ENCODE results near the gene GALNT1.

The GALNT1 gene

DNA sequence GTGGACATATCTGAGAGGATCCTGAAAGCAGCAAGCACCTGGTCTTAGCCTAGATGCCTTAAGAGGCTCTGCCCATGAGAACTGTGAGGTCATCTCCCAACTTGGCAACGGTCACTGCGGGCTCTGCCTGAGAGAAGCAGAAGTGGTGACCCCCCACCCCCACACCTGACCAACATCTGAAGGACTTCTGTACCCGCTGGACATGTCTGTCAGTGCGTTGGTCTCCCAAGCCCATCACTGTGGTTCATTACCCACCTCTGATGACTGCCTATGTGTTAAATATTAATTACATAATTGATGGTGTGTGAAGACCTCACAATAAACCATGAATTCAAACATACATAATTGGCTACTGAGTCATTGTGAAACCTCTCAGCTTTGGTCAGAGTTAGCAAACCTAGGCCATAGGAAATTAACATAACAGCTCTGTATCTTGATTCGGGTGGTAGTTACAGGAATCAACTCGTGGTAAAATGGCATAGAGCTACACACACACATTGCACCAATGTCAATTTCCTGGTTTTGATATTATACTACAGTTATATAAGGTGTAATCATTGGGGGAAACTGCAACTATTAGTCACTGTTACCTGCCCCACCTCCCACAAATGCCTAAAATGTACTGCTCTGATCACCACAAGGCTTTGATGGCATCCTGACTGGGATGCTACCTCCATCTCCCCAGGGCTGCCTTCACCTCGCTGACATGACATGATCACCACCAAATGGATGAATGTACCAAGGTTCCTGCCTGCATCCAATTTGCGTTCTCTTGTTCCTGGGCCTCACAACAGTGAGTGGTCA, 4.3 kb upstream of the GALNT1 start:
- DNase-seq (peak; percentile 55 to 81), ATAC-seq (peak; percentile 89)
- H3K9me3 Mint-ChIP-seq: peaks cover 16% of the 10 kb centered on the region in 2 donors
- peak overlapping the region; percentile 18 to 87 for H3K27ac Mint-ChIP-seq
- H3K4me3 Mint-ChIP-seq: peak overlapping the region in 1 of 2 donors; percentile 29
- H3K27me3 Mint-ChIP-seq: peaks cover 17% of the 10 kb centered on the region
- H3K4me1 Mint-ChIP-seq: peaks cover 50% of the 10 kb centered on the region

DNA sequence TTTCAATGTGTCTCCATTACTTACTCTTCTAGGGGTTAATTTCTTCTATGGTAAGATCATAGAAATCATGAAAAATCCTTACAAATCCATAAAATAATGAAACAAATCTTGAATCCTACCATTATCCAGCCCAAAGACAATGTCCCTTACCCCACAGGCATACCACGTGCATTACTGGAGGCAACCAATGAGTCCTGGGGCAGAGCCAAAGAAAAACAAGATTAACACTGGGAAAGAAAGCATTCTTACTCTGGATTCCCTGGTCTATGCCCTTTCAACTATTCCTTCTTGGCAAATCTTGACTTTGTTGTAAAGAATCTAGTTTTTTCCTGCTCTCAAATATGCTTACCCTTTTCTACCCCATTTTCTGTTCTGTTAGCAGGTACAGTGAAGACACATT, 3.1 kb upstream of the GALNT1 start:
- peaks cover 53% of the 10 kb centered on the region for H3K4me1 Mint-ChIP-seq
- peaks cover 17% of the 10 kb centered on the region for H3K27me3 Mint-ChIP-seq
- H3K27ac Mint-ChIP-seq: peak overlapping the region in 1 of 2 donors; percentile 67
- DNase-seq (no peak), ATAC-seq (no peak)
- no peak overlapping the region for H3K4me3 Mint-ChIP-seq
- H3K9me3 Mint-ChIP-seq: peaks cover 16% of the 10 kb centered on the region in 2 donors

DNA sequence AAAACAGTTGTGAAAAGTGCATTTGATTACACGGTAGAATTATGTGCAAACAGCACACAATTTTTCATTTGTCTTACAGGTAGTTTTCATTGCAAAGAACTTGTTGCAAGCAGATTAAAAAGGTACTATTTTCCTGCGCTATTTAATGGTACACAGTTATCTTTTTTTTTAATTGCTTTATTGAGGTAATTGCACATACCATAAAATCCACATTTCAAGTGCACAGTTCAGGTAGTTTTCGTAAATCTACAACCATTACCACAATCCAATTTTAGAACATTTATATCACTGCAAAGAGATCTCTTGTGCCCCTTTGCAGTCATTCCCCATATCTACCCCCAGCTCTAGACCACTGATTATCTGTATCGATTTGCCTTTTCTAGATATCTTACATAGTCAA, 2.6 kb upstream of the GALNT1 start:
- ATAC-seq (no peak), DNase-seq (no peak)
- Mint-ChIP-seq H3K4me1 (peaks cover 52% of the 10 kb centered on the region), H3K9me3 (peaks cover 16% of the 10 kb centered on the region in 2 donors), H3K27ac (peak overlapping the region in 1 of 2 donors; percentile 67), H3K4me3 (no peak overlapping the region), H3K27me3 (peaks cover 17% of the 10 kb centered on the region)

DNA sequence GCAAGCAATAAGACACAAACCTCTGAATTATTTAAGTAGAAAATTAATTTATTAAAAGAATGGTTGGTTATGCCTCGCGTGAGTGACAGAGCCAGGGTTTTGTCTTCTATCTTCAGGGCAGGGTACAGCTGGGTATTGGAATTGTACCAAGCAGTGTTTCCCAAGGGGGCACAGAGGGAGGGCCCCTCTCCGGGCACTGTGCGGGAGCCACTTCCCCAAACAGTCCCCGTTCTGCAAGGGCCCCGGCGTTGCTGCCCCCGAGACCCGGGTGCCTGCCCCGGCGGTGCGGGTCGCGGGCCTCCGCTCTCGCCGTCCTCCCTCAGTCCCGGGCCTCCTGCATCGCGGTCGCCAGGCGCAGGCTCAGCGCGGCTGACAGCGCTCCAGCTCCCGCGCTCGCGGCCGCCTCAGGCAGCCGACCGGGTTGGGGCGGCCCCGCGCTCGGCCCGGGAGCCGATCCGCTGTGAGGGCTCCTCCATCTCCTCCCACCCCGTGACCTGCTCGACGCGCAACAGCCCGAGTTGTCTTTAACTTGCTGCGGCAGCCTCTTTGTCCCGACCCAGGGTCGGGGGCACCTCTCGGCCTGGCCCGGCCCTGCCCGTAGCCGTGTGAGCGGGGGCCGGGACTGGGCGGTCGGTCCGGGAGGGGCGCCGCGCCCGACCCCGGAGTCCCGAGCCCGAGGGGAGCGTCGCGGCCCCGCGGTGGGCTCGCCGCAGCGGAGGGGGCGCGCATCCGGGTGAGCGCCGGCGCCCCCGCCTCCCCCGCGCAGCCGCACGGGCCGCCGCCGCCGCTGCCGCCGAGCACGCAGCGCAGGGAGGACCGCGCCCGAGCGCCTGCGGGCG, 620 bp upstream of the GALNT1 start:
- H3K4me1 Mint-ChIP-seq: peaks cover 52% of the 10 kb centered on the region
- peak overlapping the region in 1 of 2 donors; percentile 83 for H3K27ac Mint-ChIP-seq
- H3K9me3 Mint-ChIP-seq: peaks cover 11 to 19% of the 10 kb centered on the region in 2 donors
- H3K27me3 Mint-ChIP-seq: peaks cover 17% of the 10 kb centered on the region
- peak overlapping the region; percentile 80 to 84 for H3K4me3 Mint-ChIP-seq
- ATAC-seq: peak; percentile 44
- peak; percentile 62 to 66 for DNase-seq

DNA sequence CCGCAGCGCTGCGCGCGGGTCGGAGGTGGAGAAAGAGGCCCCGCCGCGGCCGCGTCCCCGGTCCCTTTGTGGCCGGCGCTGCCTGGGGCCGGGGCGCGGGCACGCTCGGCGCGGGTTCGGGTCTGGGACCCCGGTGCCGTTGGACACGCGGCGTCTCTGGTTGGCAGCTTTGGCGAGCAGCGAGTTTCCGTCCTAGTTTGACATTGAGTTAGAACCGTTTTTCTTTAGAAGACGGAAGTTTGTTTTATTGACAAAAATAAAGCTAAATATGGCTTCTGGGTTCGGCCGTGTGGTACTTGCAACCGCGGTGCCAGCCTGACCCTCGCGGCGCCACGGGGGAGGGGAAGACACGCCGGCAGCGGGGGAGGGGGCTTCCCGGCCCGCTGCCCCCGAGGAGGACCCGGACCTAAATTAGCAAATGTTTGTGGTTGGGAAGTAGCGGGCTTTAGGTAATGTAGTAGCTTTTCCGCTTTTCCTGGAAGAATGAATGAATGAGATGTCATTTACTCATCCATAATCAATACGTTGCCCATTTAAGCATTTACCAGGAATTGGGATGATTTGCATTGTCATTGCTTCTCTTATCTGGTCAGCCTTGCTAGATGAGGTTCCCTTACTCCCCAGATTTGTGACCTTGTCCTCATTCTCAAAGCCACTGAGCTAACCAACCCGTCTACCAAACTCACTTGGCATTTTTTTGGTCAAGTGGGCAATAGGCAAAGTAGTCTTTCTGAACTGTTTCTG, 530 bp downstream of the GALNT1 start:
- ATAC-seq: no peak
- H3K27me3 Mint-ChIP-seq: peaks cover 17% of the 10 kb centered on the region
- H3K27ac Mint-ChIP-seq: peak overlapping the region in 1 of 2 donors; percentile 82
- peak in 1 of 2 donors; percentile 23 for DNase-seq
- H3K4me3 Mint-ChIP-seq: peak overlapping the region; percentile 76 to 78
- peaks cover 41% of the 10 kb centered on the region for H3K4me1 Mint-ChIP-seq
- H3K9me3 Mint-ChIP-seq: peaks cover 0 to 11% of the 10 kb centered on the region in 2 donors

DNA sequence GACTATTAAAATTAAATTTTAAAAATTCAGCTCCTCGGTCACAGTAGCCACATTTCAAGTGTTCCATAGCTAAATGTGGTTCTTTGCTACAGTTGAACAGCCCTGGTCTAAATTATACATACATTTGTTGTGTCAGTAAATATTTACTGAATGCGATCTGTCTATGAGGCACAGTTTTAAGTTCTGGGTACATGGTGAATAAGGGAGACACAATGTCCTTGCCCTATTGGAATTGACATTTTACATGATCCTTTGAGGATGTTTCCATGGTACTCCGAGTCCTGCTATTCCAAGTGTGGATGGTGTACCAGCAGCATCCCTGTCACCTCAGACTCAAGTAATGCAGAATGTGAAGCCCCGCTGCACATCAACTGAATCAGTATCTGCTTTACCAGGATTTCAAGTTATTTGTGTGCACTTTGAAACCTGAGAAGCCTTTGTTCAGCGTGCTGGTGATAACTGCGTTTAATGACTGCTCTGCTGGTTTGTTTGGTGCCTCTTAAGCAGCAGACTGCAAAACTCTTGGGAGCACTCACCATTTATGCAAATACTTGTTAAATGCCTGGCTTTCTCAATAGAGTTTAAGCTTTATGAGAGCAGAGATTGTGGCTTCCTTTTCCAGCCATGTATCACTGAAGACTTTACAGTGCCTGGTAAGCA, 1.5 kb downstream of the GALNT1 start:
- Mint-ChIP-seq H3K27ac (no peak overlapping the region), H3K9me3 (peaks cover under 1 to 11% of the 10 kb centered on the region in 2 donors), H3K4me1 (peaks cover 36% of the 10 kb centered on the region), H3K27me3 (peaks cover 17% of the 10 kb centered on the region), H3K4me3 (peak overlapping the region; percentile 15 to 78)
- ATAC-seq: no peak
- no peak for DNase-seq

DNA sequence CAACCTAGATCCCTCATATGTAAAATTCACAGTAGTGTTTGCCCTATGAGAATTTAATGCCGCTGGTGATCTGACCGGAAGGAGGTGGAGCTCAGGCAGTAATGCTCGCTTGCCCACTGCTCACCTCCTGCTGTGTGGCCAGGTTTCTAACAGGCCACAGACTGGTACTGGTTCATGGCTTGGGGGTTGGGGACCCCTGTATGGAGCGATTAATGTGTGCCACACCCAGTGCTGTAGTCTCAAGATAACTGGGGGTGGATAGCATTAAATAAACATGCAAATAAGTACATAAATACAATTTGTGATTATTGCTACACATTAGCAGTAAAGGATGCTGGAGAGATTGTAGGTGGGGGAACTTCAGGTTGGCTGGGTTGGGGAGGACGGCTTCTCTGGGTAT, 3.2 kb downstream of the GALNT1 start:
- Mint-ChIP-seq H3K4me1 (peaks cover 33% of the 10 kb centered on the region), H3K9me3 (peaks cover 9 to 19% of the 10 kb centered on the region in 2 donors), H3K27ac (no peak overlapping the region), H3K27me3 (peaks cover 3% of the 10 kb centered on the region), H3K4me3 (no peak overlapping the region)
- DNase-seq (no peak), ATAC-seq (no peak)

DNA sequence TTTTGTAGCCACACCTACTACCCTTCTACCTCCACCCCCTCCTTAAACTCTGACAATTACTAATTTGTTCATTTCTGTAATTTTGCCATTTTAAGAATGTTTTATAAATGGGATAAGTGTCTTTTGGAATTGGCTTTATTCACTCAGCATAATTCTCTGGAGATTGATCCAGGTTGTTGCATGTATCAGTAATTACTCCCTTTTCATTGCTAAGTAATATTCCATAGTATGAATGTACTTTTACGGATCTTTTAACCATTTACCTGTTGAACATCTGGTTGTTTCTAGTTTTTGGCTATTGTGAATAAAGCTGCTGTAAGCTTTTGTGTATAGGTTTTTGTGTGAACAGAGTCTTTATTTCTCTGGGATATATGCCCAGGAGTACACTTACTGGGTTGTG, 4.1 kb downstream of the GALNT1 start:
- DNase-seq (no peak), ATAC-seq (no peak)
- no peak overlapping the region for H3K4me3 Mint-ChIP-seq
- H3K4me1 Mint-ChIP-seq: peaks cover 33% of the 10 kb centered on the region
- peaks cover 9 to 19% of the 10 kb centered on the region in 2 donors for H3K9me3 Mint-ChIP-seq
- H3K27ac Mint-ChIP-seq: no peak overlapping the region
- no peaks in the 10 kb centered on the region for H3K27me3 Mint-ChIP-seq

DNA sequence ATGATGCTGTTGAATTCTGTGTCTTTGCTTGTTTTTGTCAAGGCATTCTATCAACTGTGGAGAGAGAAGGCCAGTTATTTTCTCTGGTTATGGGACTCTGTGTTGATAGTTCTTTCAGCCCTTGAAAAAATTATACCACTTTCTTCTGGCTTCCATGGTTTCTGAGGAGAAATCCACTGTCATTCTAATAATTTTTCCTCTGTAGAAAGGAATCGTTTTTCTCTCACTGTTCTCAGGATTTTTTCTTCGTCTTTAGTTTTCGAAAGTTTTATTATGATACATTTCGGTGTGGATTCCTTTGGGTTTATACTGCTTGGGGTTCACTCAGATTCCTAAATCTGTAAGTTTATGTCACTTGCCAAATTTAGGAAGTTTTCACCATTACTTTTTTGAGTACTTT, 6.6 kb downstream of the GALNT1 start:
- Mint-ChIP-seq H3K27me3 (no peaks in the 10 kb centered on the region), H3K9me3 (peaks cover 9 to 19% of the 10 kb centered on the region in 2 donors), H3K4me3 (no peak overlapping the region), H3K27ac (no peak overlapping the region), H3K4me1 (peaks cover 24% of the 10 kb centered on the region)
- DNase-seq: no peak
- no peak for ATAC-seq

DNA sequence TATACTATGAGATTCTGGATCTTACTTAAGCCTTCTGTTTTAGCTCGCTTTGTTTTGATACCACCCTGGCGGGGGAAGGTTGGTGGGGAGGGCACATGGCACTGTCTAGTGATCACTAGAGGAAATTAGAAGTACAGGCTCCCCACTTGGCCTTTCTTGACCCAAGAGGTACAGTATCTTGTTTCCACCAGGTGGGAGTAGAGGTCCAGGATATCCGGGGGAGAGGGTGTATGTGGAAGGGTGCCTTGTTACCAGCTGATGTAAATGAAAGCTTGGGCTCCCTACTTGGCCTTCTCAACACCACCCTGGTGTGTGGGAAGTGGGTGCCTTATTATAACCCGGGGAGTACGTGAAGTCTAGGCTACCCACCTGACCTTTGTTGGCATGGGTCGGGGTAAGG, 7.5 kb downstream of the GALNT1 start:
- ATAC-seq (peak; percentile 80), DNase-seq (peak in 1 of 2 donors; percentile 48)
- H3K27me3 Mint-ChIP-seq: no peaks in the 10 kb centered on the region
- H3K9me3 Mint-ChIP-seq: peaks cover 9 to 19% of the 10 kb centered on the region in 2 donors
- H3K4me3 Mint-ChIP-seq: no peak overlapping the region
- peaks cover 18% of the 10 kb centered on the region for H3K4me1 Mint-ChIP-seq
- no peak overlapping the region for H3K27ac Mint-ChIP-seq

DNA sequence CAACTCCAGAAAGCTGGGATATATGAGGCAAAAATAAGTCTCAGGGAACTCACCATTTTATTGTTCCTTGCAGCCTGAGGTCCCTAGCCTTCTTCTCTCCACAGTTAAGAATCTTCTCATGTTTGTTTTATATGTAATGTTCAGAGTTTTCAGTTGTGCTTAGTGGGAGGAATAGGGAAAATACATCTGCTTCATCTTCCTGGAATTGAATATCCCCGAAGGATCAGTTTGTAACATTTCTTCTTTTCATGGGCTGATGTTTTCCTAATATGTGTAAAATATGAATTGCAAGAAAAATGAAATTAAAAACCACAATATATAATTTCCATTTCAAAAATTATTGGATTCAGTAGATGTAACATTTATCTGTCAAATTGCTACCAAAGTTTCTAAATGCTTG, 8.0 kb downstream of the GALNT1 start:
- Mint-ChIP-seq H3K4me1 (peaks cover 19% of the 10 kb centered on the region), H3K9me3 (peaks cover 9 to 14% of the 10 kb centered on the region in 2 donors), H3K27me3 (no peaks in the 10 kb centered on the region), H3K4me3 (no peak overlapping the region), H3K27ac (no peak overlapping the region)
- DNase-seq (no peak), ATAC-seq (no peak)

DNA sequence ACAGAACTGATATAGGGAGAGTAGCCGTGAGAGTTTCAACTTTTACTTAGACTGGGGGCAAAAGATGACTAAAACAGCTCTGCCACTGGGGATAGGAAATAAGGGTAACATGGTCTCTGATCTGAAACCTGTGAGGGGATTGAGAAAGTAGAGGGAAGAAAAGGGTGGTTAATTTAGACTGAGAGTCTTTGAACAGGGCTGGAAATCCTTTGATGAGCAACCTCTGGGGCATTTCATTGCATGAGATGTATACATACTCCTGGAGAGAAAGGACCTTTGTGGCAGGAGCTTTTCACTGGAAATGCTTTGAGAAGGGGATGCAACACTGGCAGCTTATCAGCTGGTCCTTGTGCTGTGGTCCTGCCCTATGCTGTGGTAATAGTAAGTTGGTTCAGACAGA, 9.4 kb downstream of the GALNT1 start:
- Mint-ChIP-seq H3K4me3 (no peak overlapping the region), H3K9me3 (peaks cover 8 to 9% of the 10 kb centered on the region in 2 donors), H3K27me3 (no peaks in the 10 kb centered on the region), H3K27ac (no peak overlapping the region), H3K4me1 (peaks cover 22% of the 10 kb centered on the region)
- peak; percentile 76 for ATAC-seq
- no peak for DNase-seq

DNA sequence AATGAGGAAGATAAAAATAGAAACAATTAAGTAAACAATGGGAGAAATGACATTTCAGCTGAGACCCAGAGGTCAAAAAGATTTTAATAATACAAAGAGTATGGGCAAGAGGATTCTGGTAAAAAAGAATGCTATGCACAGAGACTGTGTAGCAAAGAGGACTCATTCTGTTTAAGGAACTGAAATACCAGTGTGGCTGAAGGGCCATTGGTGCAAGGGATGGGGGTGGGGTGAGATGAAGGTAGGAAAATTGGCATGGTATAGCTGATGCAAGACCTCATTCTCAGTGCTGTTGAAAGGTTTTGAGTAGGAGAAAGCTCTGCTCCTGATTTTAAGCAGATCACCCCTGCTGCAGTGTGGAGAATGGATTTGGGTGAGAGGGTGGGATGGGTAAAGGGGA, 10.8 kb downstream of the GALNT1 start:
- H3K9me3 Mint-ChIP-seq: peaks cover 8 to 9% of the 10 kb centered on the region in 2 donors
- DNase-seq (peak in 1 of 2 donors; percentile 48), ATAC-seq (peak; percentile 78)
- peaks cover 27% of the 10 kb centered on the region for H3K4me1 Mint-ChIP-seq
- no peak overlapping the region for H3K27ac Mint-ChIP-seq
- H3K27me3 Mint-ChIP-seq: no peaks in the 10 kb centered on the region
- no peak overlapping the region for H3K4me3 Mint-ChIP-seq

DNA sequence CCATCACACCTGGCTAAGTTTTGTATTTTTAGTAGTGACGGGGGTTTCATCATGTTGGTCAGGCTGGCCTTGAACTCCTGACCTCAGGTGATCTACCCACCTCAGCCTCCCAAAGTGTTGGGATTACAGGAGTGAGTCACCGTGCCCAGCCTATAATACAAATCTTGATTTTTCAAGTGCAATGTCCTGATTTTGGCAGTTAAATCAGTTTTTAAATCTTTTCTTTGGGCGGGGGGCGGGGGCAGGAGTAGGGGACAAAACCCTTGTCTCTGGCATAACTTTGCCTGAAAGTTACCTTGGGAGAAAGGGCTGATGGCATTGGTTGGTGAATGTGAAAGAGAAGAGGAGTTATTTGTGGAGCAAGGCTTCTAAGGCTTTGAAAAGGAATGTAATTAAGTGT, 12.3 kb downstream of the GALNT1 start:
- H3K27ac Mint-ChIP-seq: no peak overlapping the region
- H3K4me3 Mint-ChIP-seq: no peak overlapping the region
- H3K9me3 Mint-ChIP-seq: peaks cover under 1 to 1% of the 10 kb centered on the region in 2 donors
- DNase-seq: no peak
- peaks cover 24% of the 10 kb centered on the region for H3K4me1 Mint-ChIP-seq
- ATAC-seq: no peak
- no peaks in the 10 kb centered on the region for H3K27me3 Mint-ChIP-seq

DNA sequence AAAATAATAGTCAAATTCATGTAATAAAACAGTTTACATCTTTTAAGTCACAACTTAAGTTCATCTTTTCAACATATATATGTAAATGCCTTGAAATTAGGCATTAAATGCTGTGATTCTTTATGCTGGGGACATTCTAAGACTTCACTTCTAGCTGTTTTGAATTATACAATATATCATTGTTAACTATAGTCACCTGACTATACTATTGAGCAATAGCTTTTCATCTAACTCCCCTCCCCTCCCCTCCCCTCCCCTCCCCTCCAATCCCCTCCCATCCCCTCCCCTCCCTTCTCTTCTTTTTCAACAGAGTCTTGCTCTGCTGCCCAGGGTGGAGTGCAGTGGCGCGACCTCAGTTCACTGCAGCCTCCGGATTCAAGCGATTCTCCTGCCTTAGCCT, 16.2 kb downstream of the GALNT1 start:
- DNase-seq (no peak), ATAC-seq (no peak)
- no peaks in the 10 kb centered on the region for H3K27me3 Mint-ChIP-seq
- no peak overlapping the region for H3K4me3 Mint-ChIP-seq
- H3K9me3 Mint-ChIP-seq: peaks cover 27 to 34% of the 10 kb centered on the region in 2 donors
- peaks cover 30% of the 10 kb centered on the region for H3K4me1 Mint-ChIP-seq
- H3K27ac Mint-ChIP-seq: no peak overlapping the region

All from stimulated activated naive CD8-positive, alpha-beta T cell treated with anti-CD3 and anti-CD28 coated beads, Interleukin-15, amount 100 ng/mL, for 72 hours (primary cell).